Activated naive CD4-positive, alpha-beta T cell treated with anti-CD3 and anti-CD28 coated beads, Interleukin-2, amount 10 ng/mL, durations not matched to agents 7 days and 5 days (primary cell): ENCODE data around the gene ATP2A3.
A peak's percentile ranks its signal among the peaks of the same experiment; 100 is the strongest.
"Not testable (repeated sequence)": the region's sequence is repeated elsewhere in the genome, so short reads cannot be mapped to it uniquely, and the experiment has no call there.

Experiments used
- CTCF ChIA-PET: fragments of 350-600 bp; sonication (Branson Sonifier 250); formaldehyde crosslinking; loops from one replicate; lab custom pipeline; 2021; ENCODE audit warnings: antibody characterized with exemption; lab: Charles Lee
- DNase-seq: peaks from one replicate; pipeline ENCODE4 v3.0.0-alpha.2; 2020
- H3K27ac Mint-ChIP-seq: one replicate; pipeline ENCODE4 v1.8.0; 2021; ENCODE audit warnings: mild to moderate bottlenecking, moderate library complexity, mixed read lengths
- H3K27me3 Mint-ChIP-seq: one replicate; pipeline ENCODE4 v1.8.0; 2021; ENCODE audit warnings: mild to moderate bottlenecking, mixed read lengths
- H3K36me3 Mint-ChIP-seq: one replicate; pipeline ENCODE4 v1.8.0; 2021; ENCODE audit warnings: mixed read lengths
- H3K4me1 Mint-ChIP-seq: one replicate; pipeline ENCODE4 v1.8.0; 2021; ENCODE audit warnings: mixed read lengths
- H3K4me3 Mint-ChIP-seq: one replicate; pipeline ENCODE4 v1.8.0; 2021; ENCODE audit warnings: mild to moderate bottlenecking, moderate library complexity, mixed read lengths
- H3K9me3 Mint-ChIP-seq: one replicate; pipeline ENCODE4 v1.8.0; 2021; ENCODE audit warnings: mixed read lengths

Gene ATP2A3

GRCh38 chr17:4003131-4003500, 38.9 kb upstream of the ATP2A3 start:
- no peak overlapping the region for H3K4me3 Mint-ChIP-seq
- no peak for DNase-seq
- peaks cover 7% of the 10 kb centered on the region for H3K27me3 Mint-ChIP-seq
- H3K9me3 Mint-ChIP-seq: no peaks in the 10 kb centered on the region
- CTCF ChIA-PET: interaction anchor here (1.1 to 12.9 kb wide), 3 partner anchors 38 to 89 kb away, joined by 3 to 128 read pairs (median 6); partner anchors contain the start of genes ATP2A3 and P2RX1
- H3K27ac Mint-ChIP-seq: no peak overlapping the region
- H3K36me3 Mint-ChIP-seq: peaks cover 21% of the 10 kb centered on the region
- peaks cover 6% of the 10 kb centered on the region for H3K4me1 Mint-ChIP-seq

- peaks cover 9% of the 10 kb centered on the region for H3K36me3 Mint-ChIP-seq
- DNase-seq: no peak
Observed at GRCh38 chr17:4001048-4001590, 36.9 kb upstream of the ATP2A3 start.

GRCh38 chr17:3998436-3998835, 34.2 kb upstream of the ATP2A3 start:
- DNase-seq: no peak
- H3K27ac Mint-ChIP-seq: no peak overlapping the region
- no peaks in the 10 kb centered on the region for H3K4me1 Mint-ChIP-seq
- H3K4me3 Mint-ChIP-seq: no peak overlapping the region
- H3K27me3 Mint-ChIP-seq: peaks cover 39% of the 10 kb centered on the region
- H3K9me3 Mint-ChIP-seq: peaks cover 7% of the 10 kb centered on the region
- CTCF ChIA-PET: interaction anchor here (0.8 to 1.0 kb wide), 2 partner anchors 75 to 85 kb away, joined by 3 to 4 read pairs; no protein-coding TSS in a partner anchor
- peaks cover 3% of the 10 kb centered on the region for H3K36me3 Mint-ChIP-seq

More at GRCh38 chr17:4001048-4001590, 36.9 kb upstream of the ATP2A3 start:
- Mint-ChIP-seq H3K4me1 (peaks cover 6% of the 10 kb centered on the region), H3K27me3 (peaks cover 22% of the 10 kb centered on the region), H3K4me3 (no peak overlapping the region), H3K27ac (no peak overlapping the region), H3K9me3 (no peaks in the 10 kb centered on the region)
- CTCF ChIA-PET: interaction anchor here (1.0 to 12.9 kb wide), 3 partner anchors 24 to 87 kb away, joined by 3 to 128 read pairs (median 4); partner anchors contain the start of gene P2RX1

DNA sequence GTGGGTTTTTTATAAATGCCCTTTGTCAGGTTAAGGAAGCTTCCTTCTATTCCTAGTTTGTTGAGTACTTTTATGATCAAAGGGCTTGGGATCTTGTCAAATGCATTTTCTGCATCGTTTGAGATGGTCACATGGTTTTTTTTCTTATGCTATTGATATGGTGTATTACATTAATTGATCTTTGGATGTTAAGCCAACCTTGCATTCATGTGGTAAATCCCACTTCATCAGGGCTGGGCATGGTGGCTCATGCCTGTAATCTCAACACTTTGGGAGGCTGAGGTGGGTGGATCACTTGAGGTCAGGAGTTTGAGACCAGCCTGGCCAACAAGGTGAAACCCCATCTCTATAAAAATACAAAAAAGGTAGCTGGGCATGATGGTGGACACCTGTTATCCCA, 30.8 kb upstream of the ATP2A3 start:
- no peak for DNase-seq
- peaks cover 3% of the 10 kb centered on the region for H3K36me3 Mint-ChIP-seq
- H3K27ac Mint-ChIP-seq: no peak overlapping the region
- CTCF ChIA-PET: no interaction called here
- H3K9me3 Mint-ChIP-seq: peaks cover 7% of the 10 kb centered on the region
- H3K4me1 Mint-ChIP-seq: no peaks in the 10 kb centered on the region
- H3K4me3 Mint-ChIP-seq: no peak overlapping the region
- H3K27me3 Mint-ChIP-seq: peaks cover 59% of the 10 kb centered on the region

GRCh38 chr17:3994221-3994576, 30.0 kb upstream of the ATP2A3 start:
- no peak overlapping the region for H3K4me3 Mint-ChIP-seq
- no peaks in the 10 kb centered on the region for H3K4me1 Mint-ChIP-seq
- CTCF ChIA-PET: interaction anchor here (1.4 to 1.7 kb wide), 2 partner anchors 81 to 131 kb away, joined by 3 to 8 read pairs; no protein-coding TSS in a partner anchor
- H3K9me3 Mint-ChIP-seq: peaks cover 7% of the 10 kb centered on the region
- peak; percentile 10 for DNase-seq
- H3K27me3 Mint-ChIP-seq: peaks cover 59% of the 10 kb centered on the region
- peaks cover 3% of the 10 kb centered on the region for H3K36me3 Mint-ChIP-seq
- no peak overlapping the region for H3K27ac Mint-ChIP-seq

DNA sequence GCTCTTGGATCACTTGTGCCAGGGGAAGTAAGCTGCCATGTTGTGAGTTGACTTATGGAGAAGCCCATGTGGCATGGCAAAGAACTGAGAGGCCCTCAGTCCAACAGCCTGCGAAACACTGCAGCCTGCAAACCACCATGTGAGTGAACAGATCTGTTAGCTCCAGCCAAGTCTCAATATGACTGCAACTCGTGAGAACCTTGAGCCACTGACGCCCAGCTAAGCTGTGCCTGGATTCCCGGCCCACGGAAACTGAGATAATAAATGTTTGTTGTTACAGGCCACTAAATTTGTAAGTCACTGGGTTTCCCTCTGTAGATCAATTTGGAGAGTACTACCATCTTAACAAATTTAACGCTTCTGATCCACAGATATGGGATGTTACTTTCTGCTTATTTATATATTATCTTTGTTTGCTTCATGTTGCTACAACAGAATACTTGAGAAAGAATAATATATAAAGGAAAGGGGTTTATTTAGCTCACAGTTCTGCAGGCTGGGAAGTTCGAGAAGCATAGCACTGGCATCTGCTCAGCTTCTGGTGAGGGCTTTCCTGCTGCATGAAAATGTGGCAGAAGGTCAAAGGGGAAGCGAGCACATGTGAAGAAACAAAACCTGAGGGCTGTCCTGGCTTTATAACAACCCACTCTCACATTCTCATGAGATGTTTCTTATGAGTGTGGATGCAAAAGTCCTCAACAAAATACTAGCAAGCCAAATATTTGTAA, 29.4 kb upstream of the ATP2A3 start:
- no peaks in the 10 kb centered on the region for H3K4me1 Mint-ChIP-seq
- peaks cover 3% of the 10 kb centered on the region for H3K36me3 Mint-ChIP-seq
- DNase-seq: peak; percentile 10
- peaks cover 59% of the 10 kb centered on the region for H3K27me3 Mint-ChIP-seq
- no peak overlapping the region for H3K27ac Mint-ChIP-seq
- CTCF ChIA-PET: interaction anchor here (1.4 to 1.7 kb wide), 2 partner anchors 80 to 130 kb away, joined by 3 to 8 read pairs; no protein-coding TSS in a partner anchor
- H3K9me3 Mint-ChIP-seq: peaks cover 7% of the 10 kb centered on the region
- H3K4me3 Mint-ChIP-seq: no peak overlapping the region

DNA sequence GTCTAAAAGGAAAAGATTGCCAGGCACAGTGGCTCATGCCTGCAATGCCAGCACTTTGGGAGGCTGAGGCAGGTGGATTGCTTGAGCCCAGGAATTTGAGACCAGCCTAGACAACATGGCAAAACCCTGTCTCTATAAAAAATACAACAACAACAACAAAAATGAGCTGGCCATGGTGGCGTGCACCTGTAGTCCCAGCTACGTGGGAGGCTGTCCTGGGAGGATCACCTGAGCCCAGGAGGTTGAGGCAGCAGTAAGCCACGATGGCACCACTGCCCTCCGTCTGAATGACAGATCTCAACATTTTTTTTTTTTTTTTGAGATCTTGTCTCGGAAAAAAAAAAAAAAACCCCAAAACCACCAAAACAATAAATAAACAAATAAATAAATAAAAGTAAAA, 28.1 kb upstream of the ATP2A3 start:
- peaks cover 52% of the 10 kb centered on the region for H3K27me3 Mint-ChIP-seq
- no peaks in the 10 kb centered on the region for H3K4me1 Mint-ChIP-seq
- H3K4me3 Mint-ChIP-seq: no peak overlapping the region
- H3K9me3 Mint-ChIP-seq: peaks cover 7% of the 10 kb centered on the region
- H3K27ac Mint-ChIP-seq: no peak overlapping the region
- CTCF ChIA-PET: no interaction called here
- DNase-seq: no peak
- H3K36me3 Mint-ChIP-seq: peaks cover 3% of the 10 kb centered on the region

GRCh38 chr17:3991699-3992098, 27.5 kb upstream of the ATP2A3 start:
- not testable (repeated sequence) for H3K4me1 Mint-ChIP-seq, DNase-seq, H3K27ac Mint-ChIP-seq, H3K4me3 Mint-ChIP-seq, H3K36me3 Mint-ChIP-seq, H3K9me3 Mint-ChIP-seq
- peaks cover 54% of the 10 kb centered on the region for H3K27me3 Mint-ChIP-seq
- CTCF ChIA-PET: interaction anchor here (0.6 kb wide), 1 partner anchor 57 kb away, joined by 3 read pairs; no protein-coding TSS in a partner anchor

- H3K27ac Mint-ChIP-seq: no peak overlapping the region
- peaks cover 1% of the 10 kb centered on the region for H3K36me3 Mint-ChIP-seq
- peaks cover 7% of the 10 kb centered on the region for H3K9me3 Mint-ChIP-seq
- H3K27me3 Mint-ChIP-seq: peaks cover 57% of the 10 kb centered on the region
- H3K4me3 Mint-ChIP-seq: no peak overlapping the region
- peak; percentile 11 for DNase-seq
- no peaks in the 10 kb centered on the region for H3K4me1 Mint-ChIP-seq
- CTCF ChIA-PET: interaction anchor here (0.6 to 0.9 kb wide), 2 partner anchors 14 to 77 kb away, joined by 3 read pairs; no protein-coding TSS in a partner anchor
Observed at GRCh38 chr17:3990386-3991127, 26.3 kb upstream of the ATP2A3 start.

DNA sequence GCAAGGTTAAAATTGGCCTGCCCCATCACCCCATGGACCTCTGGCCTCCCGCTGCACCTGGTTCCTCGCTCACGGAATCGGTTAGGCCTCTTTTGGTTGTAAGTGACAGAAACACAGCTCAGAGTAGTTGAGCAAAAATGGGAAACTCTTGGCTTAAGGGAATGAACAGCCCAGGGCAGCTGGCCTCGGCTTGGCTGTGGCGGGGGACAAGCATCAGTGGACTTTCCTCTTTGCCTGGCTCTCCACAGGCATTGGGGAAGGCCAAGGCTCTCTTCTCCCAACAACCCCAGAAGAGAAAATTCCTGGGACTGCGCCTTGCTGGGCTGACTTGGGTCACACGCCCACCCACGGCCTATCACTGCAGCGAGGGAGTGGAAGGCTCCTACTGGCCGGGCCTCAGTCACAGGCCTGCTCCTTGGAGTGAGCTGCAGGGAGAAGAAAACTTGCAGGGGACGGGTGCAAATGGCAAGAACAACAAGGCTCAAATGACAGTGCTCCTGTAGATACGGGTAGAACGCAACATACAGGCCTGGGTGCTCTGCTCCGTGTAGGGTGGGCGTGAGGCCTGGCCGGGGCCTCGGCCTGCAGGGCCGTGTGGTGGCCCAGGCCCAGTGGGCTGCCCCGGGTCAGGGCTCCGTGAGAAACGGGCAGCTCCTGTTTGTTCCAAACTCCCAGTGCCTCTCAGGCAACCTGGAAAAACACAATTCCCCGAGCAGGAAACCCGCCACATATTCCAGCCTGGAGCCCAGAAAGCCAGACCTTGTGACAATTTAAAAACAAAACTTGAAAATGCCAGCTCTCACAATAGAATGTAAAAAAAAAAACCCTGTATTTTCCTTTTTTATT, 25.0 kb upstream of the ATP2A3 start:
- Mint-ChIP-seq H3K4me1 (peaks cover 4% of the 10 kb centered on the region), H3K4me3 (no peak overlapping the region), H3K9me3 (no peaks in the 10 kb centered on the region), H3K27me3 (peaks cover 56% of the 10 kb centered on the region), H3K36me3 (no peaks in the 10 kb centered on the region), H3K27ac (no peak overlapping the region)
- DNase-seq: no peak
- CTCF ChIA-PET: no interaction called here

DNA sequence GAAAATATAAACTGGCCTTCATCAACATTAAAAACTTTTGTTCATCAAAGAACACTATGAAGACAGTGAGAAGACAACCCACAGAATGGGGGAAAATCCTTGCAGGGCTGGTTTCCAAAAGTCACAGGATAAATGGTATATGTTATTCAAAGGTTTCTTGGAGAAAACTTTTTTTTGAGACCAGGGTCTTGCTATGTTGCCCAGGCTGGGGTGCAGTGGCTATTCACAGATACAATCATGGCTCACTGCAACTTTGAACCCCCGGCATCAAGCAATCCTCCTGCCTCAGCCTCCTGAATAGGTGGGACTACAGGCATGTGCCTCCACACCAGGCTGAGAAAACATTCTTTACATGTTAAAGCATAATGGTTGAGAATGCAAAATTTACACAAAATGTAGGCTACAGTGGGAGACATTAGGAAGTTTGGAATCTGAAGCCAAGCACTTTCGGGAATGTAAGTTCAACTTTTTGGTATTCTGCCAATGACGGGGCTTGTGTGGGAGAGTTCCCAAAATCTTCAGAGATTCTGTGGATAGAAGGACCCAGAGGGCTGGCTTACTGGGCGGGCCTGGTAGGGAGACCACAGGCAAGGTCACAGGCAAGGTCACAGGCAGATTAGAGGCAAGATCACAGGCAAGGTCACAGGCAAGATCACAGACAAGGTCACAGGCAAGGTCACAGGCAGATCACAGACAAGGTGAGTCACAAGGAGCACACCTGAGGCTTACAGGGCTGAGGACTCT, 24.2 kb upstream of the ATP2A3 start:
- DNase-seq: peak; percentile 8
- H3K4me1 Mint-ChIP-seq: peaks cover 12% of the 10 kb centered on the region
- H3K27ac Mint-ChIP-seq: no peak overlapping the region
- no peaks in the 10 kb centered on the region for H3K36me3 Mint-ChIP-seq
- no peaks in the 10 kb centered on the region for H3K9me3 Mint-ChIP-seq
- CTCF ChIA-PET: no interaction called here
- no peak overlapping the region for H3K4me3 Mint-ChIP-seq
- peaks cover 54% of the 10 kb centered on the region for H3K27me3 Mint-ChIP-seq

- CTCF ChIA-PET: interaction anchor here (0.8 kb wide), 1 partner anchor 66 kb away, joined by 3 read pairs; no protein-coding TSS in a partner anchor
- peak; percentile 8 for DNase-seq
- Mint-ChIP-seq H3K4me3 (no peak overlapping the region), H3K27ac (no peak overlapping the region), H3K4me1 (peaks cover 16% of the 10 kb centered on the region), H3K9me3 (no peaks in the 10 kb centered on the region), H3K36me3 (no peaks in the 10 kb centered on the region), H3K27me3 (peaks cover 50% of the 10 kb centered on the region)
Observed at GRCh38 chr17:3986939-3987335, 22.7 kb upstream of the ATP2A3 start.
